ENCODE data around the gene ZNF438. TPM values are rescaled to one million over a fixed set of nuclear protein-coding genes. Genes with fewer than 3 reads are reported as not detected.
"Not testable (repeated sequence)": the region's sequence is repeated elsewhere in the genome, so short reads cannot be mapped to it uniquely, and the experiment has no call there.

ZNF438 gene
- total RNA-seq, 1 donor from 2014 or later = 3.9 TPM

GRCh38 chr10:30959836-30960210 is 71.8 kb downstream of the ZNF438 start:
- Mint-ChIP-seq H3K4me3 (peak overlapping the region; percentile 50), H3K27ac (no peak overlapping the region), H3K36me3 (ENCODE audit: low read depth) (peaks cover 1% of the 10 kb centered on the region), H3K27me3 (no peaks in the 10 kb centered on the region), H3K9me3 (peaks cover 7% of the 10 kb centered on the region), H3K4me1 (peaks cover 27% of the 10 kb centered on the region)
- CTCF ChIA-PET = no interaction called here
- no peak for TF ChIP-seq CTCF (IDR thresholded peaks at IDR 0.05)
- intact Hi-C loops (cut with micrococcal nuclease) = loop anchor here (1.0 to 2.0 kb wide), 3 partner anchors 23 to 359 kb away; partner anchors contain the start of gene ZEB1
- POLR2A ChIA-PET = interaction anchor here (1.4 kb wide), 1 partner anchor 72 kb away, joined by 12 read pairs; the partner anchor contains the start of gene ZNF438
- DNase-seq (no peak), ATAC-seq (ENCODE audit: low read depth) (peak; percentile 14)

DNA sequence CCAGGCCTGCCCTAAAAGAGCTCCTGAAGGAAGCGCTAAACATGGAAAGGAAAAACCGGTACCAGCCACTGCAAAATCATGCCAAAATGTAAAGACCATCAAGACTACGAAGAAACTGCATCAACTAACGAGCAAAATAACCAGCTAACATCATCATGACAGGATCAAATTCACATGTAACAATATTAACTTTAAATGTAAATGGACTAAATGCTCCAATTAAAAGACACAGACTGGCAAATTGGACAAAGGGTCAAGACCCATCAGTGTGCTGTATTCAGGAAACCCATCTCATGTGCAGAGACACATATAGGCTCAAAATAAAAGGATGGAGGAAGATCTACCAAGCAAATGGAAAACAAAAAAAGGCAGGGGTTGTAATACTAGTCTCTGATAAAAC is 82.4 kb downstream of the ZNF438 start:
- H3K27me3 Mint-ChIP-seq, POLR2A ChIA-PET: not testable (repeated sequence)

DNA sequence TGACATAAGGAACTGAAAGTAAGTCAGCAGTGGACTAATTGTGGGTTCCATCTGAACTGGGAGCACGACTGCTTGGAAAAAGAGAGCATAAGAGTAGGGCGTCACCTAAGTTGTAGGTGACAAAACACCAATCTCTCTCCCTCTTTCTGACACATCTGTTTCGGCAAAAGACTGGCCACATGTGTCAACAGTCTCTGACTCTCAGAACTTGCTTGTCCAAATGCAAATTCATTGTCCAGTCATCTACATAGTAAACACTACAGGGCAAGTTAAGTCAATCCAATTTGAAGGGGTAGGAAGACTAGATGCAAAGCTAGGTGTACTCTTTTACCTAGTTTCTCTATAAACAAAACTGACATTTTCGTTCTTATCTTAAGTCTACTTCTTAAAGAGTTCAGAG is 87.7 kb downstream of the ZNF438 start:
- POLR2A ChIA-PET = no interaction called here
- Mint-ChIP-seq H3K27ac (no peak overlapping the region), H3K27me3 (no peaks in the 10 kb centered on the region), H3K4me3 (no peak overlapping the region), H3K9me3 (no peaks in the 10 kb centered on the region), H3K36me3 (ENCODE audit: low read depth) (peaks cover 10% of the 10 kb centered on the region), H3K4me1 (no peaks in the 10 kb centered on the region)
- TF ChIP-seq CTCF (IDR thresholded peaks at IDR 0.05) = no peak
- ATAC-seq (ENCODE audit: low read depth) = no peak
- intact Hi-C loops (cut with micrococcal nuclease) = no loop called here
- CTCF ChIA-PET = no interaction called here
- no peak for DNase-seq

More for the DNA sequence above, 82.4 kb downstream of the ZNF438 start:
- ATAC-seq (ENCODE audit: low read depth); intact Hi-C loops (cut with micrococcal nuclease); H3K9me3 Mint-ChIP-seq; H3K4me1 Mint-ChIP-seq; DNase-seq; CTCF ChIA-PET; H3K27ac Mint-ChIP-seq; H3K4me3 Mint-ChIP-seq; H3K36me3 Mint-ChIP-seq (ENCODE audit: low read depth): not testable (repeated sequence)

DNA sequence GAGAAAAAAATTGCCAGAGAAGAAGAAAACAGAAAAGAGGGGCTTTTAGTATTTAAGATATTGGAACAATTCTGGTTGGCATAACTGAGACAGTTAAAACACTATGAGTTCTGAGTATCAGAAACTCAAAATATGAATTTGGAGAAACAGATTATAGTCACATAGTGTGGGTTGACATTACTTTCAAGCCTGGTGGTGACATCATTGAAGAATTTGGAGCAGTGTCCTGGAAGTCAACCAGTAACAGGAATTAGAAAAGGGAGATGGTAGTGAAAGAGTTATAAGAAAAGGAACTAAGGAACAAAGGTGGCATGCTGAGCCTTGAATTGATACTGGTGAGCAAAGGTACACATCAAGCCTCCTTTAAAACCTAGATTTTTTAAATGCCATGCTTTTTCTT is 88.2 kb downstream of the ZNF438 start:
- H3K27me3 Mint-ChIP-seq = no peaks in the 10 kb centered on the region
- H3K9me3 Mint-ChIP-seq = no peaks in the 10 kb centered on the region
- intact Hi-C loops (cut with micrococcal nuclease) = no loop called here
- DNase-seq (no peak), ATAC-seq (ENCODE audit: low read depth) (no peak)
- CTCF ChIA-PET = no interaction called here
- H3K36me3 Mint-ChIP-seq (ENCODE audit: low read depth) = peaks cover 10% of the 10 kb centered on the region
- no peaks in the 10 kb centered on the region for H3K4me1 Mint-ChIP-seq
- no peak overlapping the region for H3K27ac Mint-ChIP-seq
- no peak overlapping the region for H3K4me3 Mint-ChIP-seq
- POLR2A ChIA-PET = no interaction called here
- no peak for TF ChIP-seq CTCF (IDR thresholded peaks at IDR 0.05)

DNA sequence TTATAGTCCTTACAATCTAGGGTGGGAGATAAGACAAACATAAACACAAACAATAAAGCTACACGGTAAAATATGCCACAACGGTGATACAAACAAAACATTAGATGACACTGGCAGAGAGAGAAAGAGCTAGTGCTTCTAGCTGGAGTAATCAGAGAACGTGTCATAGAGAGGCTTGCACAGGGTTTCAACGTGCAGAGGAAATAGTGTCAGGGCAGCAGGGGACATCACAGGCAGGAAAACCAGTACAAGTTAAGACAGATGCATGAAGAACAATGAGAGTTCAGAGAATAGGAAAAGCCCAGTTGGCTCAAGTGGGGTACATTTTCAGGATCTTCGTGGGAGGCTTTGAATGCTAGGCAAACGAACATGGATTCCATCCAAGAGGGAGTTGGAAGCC is 91.4 kb downstream of the ZNF438 start:
- CTCF ChIA-PET = no interaction called here
- Mint-ChIP-seq H3K36me3 (ENCODE audit: low read depth) (peaks cover 16% of the 10 kb centered on the region), H3K27ac (no peak overlapping the region), H3K9me3 (peaks cover 3% of the 10 kb centered on the region), H3K4me1 (no peaks in the 10 kb centered on the region), H3K27me3 (no peaks in the 10 kb centered on the region), H3K4me3 (no peak overlapping the region)
- no peak for TF ChIP-seq CTCF (IDR thresholded peaks at IDR 0.05)
- DNase-seq (no peak), ATAC-seq (ENCODE audit: low read depth) (no peak)
- intact Hi-C loops (cut with micrococcal nuclease) = no loop called here
- POLR2A ChIA-PET = no interaction called here

DNA sequence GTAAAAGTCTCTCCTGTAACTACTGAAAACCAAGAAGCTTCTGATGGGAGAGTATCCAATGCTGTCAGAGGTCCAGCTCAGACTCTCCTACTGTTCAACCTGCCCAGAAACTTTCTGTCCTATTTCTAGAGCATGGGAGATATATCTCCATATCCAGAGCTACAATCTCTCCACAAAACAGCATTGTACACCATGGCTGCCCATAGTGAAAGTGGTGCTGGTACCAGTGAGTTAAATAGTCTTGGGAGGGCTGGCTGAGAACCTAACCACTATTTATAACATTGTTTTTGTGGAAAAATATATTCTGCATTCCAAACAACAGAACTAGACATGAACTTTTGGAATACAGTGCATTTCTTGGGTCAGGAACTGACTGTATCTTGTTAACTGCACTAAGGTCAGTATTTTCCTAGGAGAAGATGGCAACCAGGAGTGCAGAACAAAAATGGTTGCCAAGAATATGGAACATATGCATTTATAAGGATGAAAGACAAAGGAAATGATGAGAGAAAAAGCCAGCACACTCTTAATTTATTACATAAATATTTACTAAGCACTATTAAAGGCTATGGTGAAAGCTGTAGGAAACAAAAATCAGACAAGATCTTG is 91.9 kb downstream of the ZNF438 start:
- Mint-ChIP-seq H3K9me3 (peaks cover 3% of the 10 kb centered on the region), H3K27ac (no peak overlapping the region), H3K4me3 (no peak overlapping the region), H3K4me1 (no peaks in the 10 kb centered on the region), H3K27me3 (no peaks in the 10 kb centered on the region), H3K36me3 (ENCODE audit: low read depth) (peaks cover 19% of the 10 kb centered on the region)
- DNase-seq (no peak), ATAC-seq (ENCODE audit: low read depth) (no peak)
- CTCF ChIA-PET = no interaction called here
- POLR2A ChIA-PET = no interaction called here
- TF ChIP-seq CTCF (IDR thresholded peaks at IDR 0.05) = no peak
- intact Hi-C loops (cut with micrococcal nuclease) = no loop called here

Measured in activated B cell treated with CpG ODN at 0.5 μM for 24 hours (primary cell).